ENCODE measurements around the gene ORM1.
"Not testable (repeated sequence)": the region's sequence is repeated elsewhere in the genome, so short reads cannot be mapped to it uniquely, and the experiment has no call there.

The ORM1 gene

GRCh38 chr9:114329625-114330022, 6.7 kb downstream of the ORM1 start, which contains the start of gene ORM2:
TSS of gene ORM2 (plus strand) at chr9:114329869. CDS start at chr9:114329905, 36 bp downstream.
- not testable (repeated sequence) for H3K9ac ChIP-seq (ENCODE audit: low read length); H3K4me2 ChIP-seq (ENCODE audit: low read length); H3F3A ChIP-seq (ENCODE audit: insufficient read depth, low read length); H3K4me1 ChIP-seq (ENCODE audit: insufficient read depth, low read length, severe bottlenecking); H3K27me3 ChIP-seq (ENCODE audit: insufficient read depth, low read length); H3K9me2 ChIP-seq (ENCODE audit: low read depth, low read length); H2AFZ ChIP-seq (ENCODE audit: low read length); H3K27ac ChIP-seq (ENCODE audit: low read depth, low read length, poor library complexity, severe bottlenecking); H3K36me3 ChIP-seq (ENCODE audit: insufficient read depth, low read length); H3K9me3 ChIP-seq (ENCODE audit: low read length); H4K20me1 ChIP-seq (ENCODE audit: insufficient read depth, low read length); H3K4me3 ChIP-seq (ENCODE audit: low read depth, low read length, poor library complexity, severe bottlenecking); H3K79me2 ChIP-seq (ENCODE audit: insufficient read depth, low read length)

GRCh38 chr9:114330636-114331035, 7.7 kb downstream of the ORM1 start:
- H3K9ac ChIP-seq (ENCODE audit: low read length): no peak overlapping the region
- no peak overlapping the region for H3K4me2 ChIP-seq (ENCODE audit: low read length)
- H2AFZ ChIP-seq (ENCODE audit: low read length): no peak overlapping the region
- H3K27ac ChIP-seq (ENCODE audit: low read depth, low read length, poor library complexity, severe bottlenecking): no peak overlapping the region
- 0 out of 2 replicates have a peak, but pooled peaks cover 3% of the 10 kb centered on the region for H3K9me3 ChIP-seq (ENCODE audit: low read length)
- TF ChIP-seq CTCF (IDR thresholded peaks at IDR 0.05; ENCODE audit: low read length): no peak
- TF ChIP-seq EZH2 (IDR thresholded peaks at IDR 0.05; ENCODE audit: borderline replicate concordance, low read length): no peak
- no peaks in the 10 kb centered on the region; the same call in 1 of the 2 replicates for H3K27me3 ChIP-seq (ENCODE audit: insufficient read depth, low read length)
- no peak overlapping the region for H3K4me3 ChIP-seq (ENCODE audit: low read depth, low read length, poor library complexity, severe bottlenecking)
- H3K9me2 ChIP-seq (ENCODE audit: low read depth, low read length): no peaks in the 10 kb centered on the region
- no peaks in the 10 kb centered on the region for H3K79me2 ChIP-seq (ENCODE audit: insufficient read depth, low read length)
- no peaks in the 10 kb centered on the region for H3F3A ChIP-seq (ENCODE audit: insufficient read depth, low read length)
- peaks cover 15% of the 10 kb centered on the region for H3K36me3 ChIP-seq (ENCODE audit: insufficient read depth, low read length)
- H4K20me1 ChIP-seq (ENCODE audit: insufficient read depth, low read length): no peaks in the 10 kb centered on the region
- no peaks in the 10 kb centered on the region for H3K4me1 ChIP-seq (ENCODE audit: insufficient read depth, low read length, severe bottlenecking)

- H2AFZ ChIP-seq (ENCODE audit: low read length); H3K27me3 ChIP-seq (ENCODE audit: insufficient read depth, low read length); H3K9me2 ChIP-seq (ENCODE audit: low read depth, low read length); H3F3A ChIP-seq (ENCODE audit: insufficient read depth, low read length); H3K4me3 ChIP-seq (ENCODE audit: low read depth, low read length, poor library complexity, severe bottlenecking); H3K79me2 ChIP-seq (ENCODE audit: insufficient read depth, low read length); H3K27ac ChIP-seq (ENCODE audit: low read depth, low read length, poor library complexity, severe bottlenecking); H3K9ac ChIP-seq (ENCODE audit: low read length); H4K20me1 ChIP-seq (ENCODE audit: insufficient read depth, low read length); H3K4me2 ChIP-seq (ENCODE audit: low read length); H3K4me1 ChIP-seq (ENCODE audit: insufficient read depth, low read length, severe bottlenecking); H3K9me3 ChIP-seq (ENCODE audit: low read length): not testable (repeated sequence)
- H3K36me3 ChIP-seq (ENCODE audit: insufficient read depth, low read length): peaks cover 24% of the 10 kb centered on the region
Observed at GRCh38 chr9:114331229-114332195, 8.6 kb downstream of the ORM1 start.

GRCh38 chr9:114332474-114333040, 9.7 kb downstream of the ORM1 start:
- H3K4me2 ChIP-seq (ENCODE audit: low read length); H2AFZ ChIP-seq (ENCODE audit: low read length); H3K9ac ChIP-seq (ENCODE audit: low read length); H3K27me3 ChIP-seq (ENCODE audit: insufficient read depth, low read length); H3F3A ChIP-seq (ENCODE audit: insufficient read depth, low read length); H3K4me3 ChIP-seq (ENCODE audit: low read depth, low read length, poor library complexity, severe bottlenecking); H3K79me2 ChIP-seq (ENCODE audit: insufficient read depth, low read length); H3K4me1 ChIP-seq (ENCODE audit: insufficient read depth, low read length, severe bottlenecking); H3K27ac ChIP-seq (ENCODE audit: low read depth, low read length, poor library complexity, severe bottlenecking); H3K9me3 ChIP-seq (ENCODE audit: low read length); H3K9me2 ChIP-seq (ENCODE audit: low read depth, low read length); H4K20me1 ChIP-seq (ENCODE audit: insufficient read depth, low read length): not testable (repeated sequence)
- H3K36me3 ChIP-seq (ENCODE audit: insufficient read depth, low read length): peaks cover 32% of the 10 kb centered on the region

GRCh38 chr9:114333718-114334117, 10.8 kb downstream of the ORM1 start:
- not testable (repeated sequence) for H3K27ac ChIP-seq (ENCODE audit: low read depth, low read length, poor library complexity, severe bottlenecking); H3K4me3 ChIP-seq (ENCODE audit: low read depth, low read length, poor library complexity, severe bottlenecking); H4K20me1 ChIP-seq (ENCODE audit: insufficient read depth, low read length); H2AFZ ChIP-seq (ENCODE audit: low read length); H3K27me3 ChIP-seq (ENCODE audit: insufficient read depth, low read length); H3K4me2 ChIP-seq (ENCODE audit: low read length); H3K9ac ChIP-seq (ENCODE audit: low read length); H3K4me1 ChIP-seq (ENCODE audit: insufficient read depth, low read length, severe bottlenecking); H3K79me2 ChIP-seq (ENCODE audit: insufficient read depth, low read length); H3F3A ChIP-seq (ENCODE audit: insufficient read depth, low read length); H3K9me3 ChIP-seq (ENCODE audit: low read length); H3K9me2 ChIP-seq (ENCODE audit: low read depth, low read length)
- H3K36me3 ChIP-seq (ENCODE audit: insufficient read depth, low read length): peaks cover 44% of the 10 kb centered on the region

All from OCI-LY1 (cell line).